Measurements from ENCODE around the gene LARGE1.

The LARGE1 gene

GRCh38 chr22:33920197-33920540, at the start of gene LARGE1:
LARGE1 (minus strand) TSS chr22:33920476.
- peak; percentile 61 for DNase-seq

- no peak for DNase-seq
Observed at GRCh38 chr22:33969045-33969444, 48.8 kb upstream of the LARGE1 start.

DNA sequence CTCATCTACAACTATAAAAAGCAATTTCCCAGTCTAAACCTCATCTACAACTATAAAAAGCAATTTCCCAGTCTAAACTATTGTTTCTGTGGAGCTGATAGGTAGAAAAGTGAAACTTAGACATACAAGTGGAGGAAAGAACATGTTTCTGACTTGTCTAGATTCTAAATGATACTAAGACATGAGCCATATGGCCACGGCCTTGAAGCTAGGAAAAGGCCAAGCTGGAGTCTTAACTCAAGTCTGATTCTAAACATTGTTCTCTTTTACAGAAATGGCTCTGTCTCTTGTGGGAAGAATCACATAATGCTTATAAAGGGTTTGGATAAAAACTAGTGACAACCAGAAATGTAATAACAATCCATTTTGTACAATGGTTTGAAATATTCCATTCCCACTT, 43.8 kb upstream of the LARGE1 start:
- DNase-seq = no peak

- DNase-seq = no peak
Observed at GRCh38 chr22:33962409-33962808, 42.1 kb upstream of the LARGE1 start.

- DNase-seq = no peak
Observed at GRCh38 chr22:33958741-33959140, 38.5 kb upstream of the LARGE1 start.

GRCh38 chr22:33957086-33957485, 36.8 kb upstream of the LARGE1 start:
- DNase-seq = no peak

- no peak for DNase-seq
Observed at GRCh38 chr22:33952776-33953175, 32.5 kb upstream of the LARGE1 start.

GRCh38 chr22:33940741-33941140, 20.5 kb upstream of the LARGE1 start:
- no peak for DNase-seq

DNA sequence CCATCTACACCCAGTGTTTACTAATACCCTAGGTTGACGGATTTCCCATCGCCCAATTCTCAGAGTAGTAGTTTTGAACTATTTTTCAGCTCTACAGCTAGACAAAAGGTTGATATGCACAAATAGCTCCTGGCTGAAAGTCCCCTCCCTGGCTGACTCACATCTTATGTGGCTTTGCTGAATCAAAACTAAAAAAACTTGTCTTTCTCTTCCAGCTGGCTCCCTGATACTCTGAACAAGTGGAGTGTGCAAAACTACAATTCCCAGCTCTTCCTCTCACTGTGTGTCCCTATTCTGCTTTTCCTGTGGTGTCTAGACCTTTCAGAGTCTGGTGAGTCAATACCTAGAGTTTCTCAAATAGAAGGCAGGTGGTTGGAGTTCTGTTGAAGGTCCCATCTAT, 12.7 kb upstream of the LARGE1 start:
- no peak for DNase-seq

DNA sequence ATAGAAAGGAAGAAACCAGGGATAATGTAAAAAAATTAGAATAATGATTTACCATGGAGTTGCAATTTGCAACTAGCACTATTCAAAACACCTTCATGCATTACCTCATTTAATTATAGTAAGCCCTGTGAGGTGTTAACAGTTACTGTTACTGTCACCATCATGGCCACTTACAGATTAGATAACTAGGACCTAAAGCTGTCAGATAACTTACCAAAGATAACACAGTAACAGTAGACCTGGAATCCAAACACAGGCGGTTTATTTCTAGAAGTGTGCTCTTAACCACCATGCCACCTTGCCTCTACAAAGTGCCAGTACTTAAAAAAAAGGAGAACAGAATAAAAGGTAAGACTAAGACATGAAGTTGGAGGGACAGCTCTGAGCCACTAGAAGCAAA, 11.1 kb upstream of the LARGE1 start:
- DNase-seq = no peak

- DNase-seq = no peak
Observed at GRCh38 chr22:33927752-33928151, 7.5 kb upstream of the LARGE1 start.

DNA sequence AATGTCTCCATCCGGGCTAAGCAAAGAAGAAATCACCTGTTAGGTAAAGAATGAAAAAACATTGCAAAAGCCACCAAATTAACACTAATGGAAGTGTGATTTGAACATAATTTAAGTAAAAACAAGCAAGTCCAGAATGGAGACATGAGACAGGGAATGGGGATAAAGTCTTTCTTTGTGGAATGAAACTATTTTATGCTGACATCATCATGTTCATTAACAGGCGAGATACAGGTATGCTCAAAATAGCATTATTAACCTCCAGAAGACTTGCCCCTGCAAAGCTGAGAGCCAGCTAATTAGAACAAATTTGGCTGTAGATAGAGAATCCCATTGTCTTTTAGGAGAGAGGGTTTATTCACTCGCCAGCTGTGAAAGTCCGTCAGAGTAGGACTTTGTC, 4.9 kb upstream of the LARGE1 start:
- DNase-seq = no peak

GRCh38 chr22:33923660-33924246, 3.5 kb upstream of the LARGE1 start:
- peak; percentile 93 for DNase-seq

DNA sequence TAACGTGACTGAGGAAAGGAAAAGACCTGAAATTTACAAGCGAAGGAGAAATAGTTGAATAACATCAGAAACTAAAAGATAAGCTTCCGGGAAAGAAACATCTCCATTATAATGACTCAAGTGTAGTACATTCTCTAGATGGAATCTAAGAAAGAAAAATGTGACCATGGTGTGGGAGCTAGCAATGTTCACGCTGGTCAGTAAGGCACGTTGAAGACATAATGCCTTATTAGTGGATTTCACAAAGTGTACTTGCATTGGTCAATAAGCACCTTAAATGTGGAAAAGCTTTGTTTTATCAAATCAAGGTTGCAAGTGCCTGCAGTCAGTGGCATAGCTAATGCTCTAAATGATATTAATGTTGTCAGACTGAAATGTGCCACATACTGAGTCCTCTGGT, 2.8 kb upstream of the LARGE1 start:
- DNase-seq = peak; percentile 41

DNA sequence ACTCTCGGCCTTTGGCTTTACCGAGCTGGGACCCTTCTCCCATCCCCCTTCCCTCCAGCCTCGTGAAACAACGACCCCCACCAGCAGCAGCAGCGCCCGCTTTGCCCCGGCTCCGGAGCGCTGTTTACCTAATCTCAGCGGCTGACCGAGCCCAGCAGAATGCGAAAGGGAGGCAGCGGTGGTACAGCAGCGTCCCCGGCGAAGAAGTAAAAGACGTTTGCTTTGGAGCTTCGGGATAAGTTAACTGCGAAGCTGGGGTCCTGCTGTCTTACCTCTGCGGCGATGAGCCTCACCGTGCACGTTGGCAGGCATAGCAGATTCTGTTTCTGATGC, 2.0 kb upstream of the LARGE1 start:
- peak; percentile 86 for DNase-seq

DNA sequence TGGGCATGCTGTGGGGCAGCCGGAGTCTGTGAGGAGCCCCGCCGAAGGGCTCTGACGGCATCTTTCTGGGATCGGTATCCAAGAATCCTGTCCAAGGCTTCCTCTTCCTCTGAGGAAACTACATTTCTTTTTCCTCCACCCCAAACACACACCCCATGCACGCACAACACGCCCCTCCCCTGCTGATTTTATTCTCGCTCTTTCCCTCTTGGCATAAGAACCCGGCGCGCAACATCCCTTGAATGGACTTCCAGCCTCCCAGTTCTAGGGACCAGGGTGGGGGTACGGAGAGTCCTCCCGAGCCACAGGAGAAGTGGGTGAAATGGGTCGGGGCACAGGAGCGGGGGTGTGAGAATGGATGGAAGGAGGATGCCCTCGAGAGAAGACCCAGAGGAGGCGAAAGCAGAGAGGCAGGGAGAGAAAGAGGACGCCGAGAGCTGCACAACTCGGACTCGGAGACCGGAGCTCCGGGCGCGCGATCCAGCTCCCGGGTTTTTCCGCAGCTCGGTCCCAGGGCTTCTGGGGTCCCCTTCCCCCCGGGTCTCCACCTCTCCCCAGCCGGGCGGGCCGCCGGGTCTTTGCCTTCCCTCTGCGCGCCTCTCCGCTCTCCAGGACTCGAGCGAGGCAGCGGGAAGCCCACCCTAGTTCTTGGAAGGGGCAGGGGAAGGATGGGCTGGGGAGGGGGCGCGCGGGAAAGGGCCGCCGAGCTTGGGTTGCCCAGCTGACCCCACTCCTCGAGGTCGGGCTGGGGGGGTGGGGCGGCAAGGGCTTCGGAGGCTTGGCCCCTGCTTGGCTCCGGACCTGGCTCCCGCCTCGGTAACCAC, 1.5 kb upstream of the LARGE1 start:
- peak; percentile 94 for DNase-seq

GRCh38 chr22:33920927-33921524, 750 bp upstream of the LARGE1 start:
- DNase-seq = peak; percentile 99

GRCh38 chr22:33919391-33920196, 682 bp downstream of the LARGE1 start:
- DNase-seq = peak; percentile 63

DNA sequence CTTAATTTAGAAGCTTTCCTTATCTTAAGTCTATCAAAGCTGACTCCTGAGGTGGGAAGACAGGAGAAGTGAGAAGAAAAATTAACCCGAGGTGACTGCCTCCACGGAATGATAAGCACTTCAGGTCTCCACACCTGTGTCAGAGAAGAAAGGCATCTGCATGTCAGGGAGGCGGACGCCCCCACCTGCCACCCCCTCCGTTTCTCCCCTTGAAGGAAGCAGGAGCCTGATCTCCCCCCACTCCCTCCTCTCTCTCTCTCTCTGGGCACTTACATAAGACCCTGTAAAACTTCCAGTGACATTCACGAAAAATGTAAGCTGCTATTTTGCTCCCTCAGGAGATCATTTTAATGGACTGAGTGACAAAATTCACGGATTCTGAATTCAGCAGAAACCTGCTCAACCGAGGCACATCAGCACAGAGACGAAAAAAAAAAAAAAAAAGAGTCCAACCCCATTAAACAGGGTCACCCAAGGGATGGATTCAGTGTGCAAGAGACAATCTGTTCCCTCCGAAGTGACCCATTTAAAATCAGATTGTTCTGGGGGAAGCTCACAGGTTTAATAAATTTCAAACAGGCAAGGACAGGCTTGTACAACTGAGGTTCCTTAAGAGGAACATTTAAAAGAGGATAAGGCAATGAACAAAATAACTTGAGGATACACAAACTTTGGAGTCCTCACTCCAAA, 1.5 kb downstream of the LARGE1 start:
- DNase-seq = peak; percentile 55

GRCh38 chr22:33917744-33918406, 2.4 kb downstream of the LARGE1 start:
- peak; percentile 25 for DNase-seq

- DNase-seq = no peak
Observed at GRCh38 chr22:33914699-33915098, 5.6 kb downstream of the LARGE1 start.

DNA sequence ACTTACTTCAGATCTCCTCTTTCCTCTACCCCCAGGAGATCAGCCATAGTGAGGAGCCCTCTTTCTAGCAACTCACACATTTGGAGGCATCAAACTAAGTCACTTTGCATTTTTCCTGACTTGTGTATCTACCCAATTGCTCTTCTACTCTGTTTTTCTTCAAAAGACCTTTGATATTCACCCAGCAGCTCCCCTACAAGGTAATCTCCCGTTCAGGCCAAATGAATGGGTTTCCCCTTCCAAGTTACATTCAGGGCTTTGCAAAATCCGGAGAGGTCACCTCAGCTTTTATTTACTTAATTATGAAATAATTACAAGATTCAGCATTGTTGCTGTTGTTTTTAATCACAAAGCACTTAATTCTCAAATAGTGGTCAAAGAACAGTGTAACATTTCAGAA, 6.1 kb downstream of the LARGE1 start:
- DNase-seq = no peak

Data from eye (tissue), 1 donor.